Measurements from ENCODE around the gene GSK3B. TPM values are rescaled to one million over a fixed set of nuclear protein-coding genes. Genes with fewer than 3 reads are reported as not detected.

The GSK3B gene
- total and polyA plus RNA-seq, 2 donors from 2014 or later = 6.4 to 52.1 TPM

DNA sequence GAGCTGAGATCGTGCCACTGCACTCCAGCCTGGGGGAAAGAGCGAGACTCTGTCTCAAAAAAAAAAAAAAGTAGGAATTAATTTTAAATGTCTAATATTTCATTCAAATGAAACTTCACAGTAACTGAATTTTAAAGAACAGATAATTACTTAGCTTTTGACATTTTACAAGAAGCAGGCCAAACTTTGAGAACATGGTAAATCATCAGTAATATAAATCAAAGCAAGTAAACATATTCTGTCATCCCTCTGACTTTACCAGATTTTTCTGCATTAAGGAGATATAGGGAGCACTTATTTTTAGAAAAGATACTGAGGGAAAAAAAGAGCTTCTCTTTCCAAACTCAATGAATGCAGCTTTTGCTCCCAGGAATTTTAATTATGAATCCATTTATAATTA, 275.3 kb downstream of the GSK3B start:
- Histone ChIP-seq H3K4me3 (ENCODE audit: low read length in 3 of 3) (no peak overlapping the region), H3K4me1 (ENCODE audit: control insufficient read depth in 2 of 3, insufficient read depth in 2 of 3, low read depth in 1 of 3, low read length in 3 of 3) (no peaks in the 10 kb centered on the region), H3K36me3 (ENCODE audit: control insufficient read depth in 2 of 3, insufficient read depth in 3 of 3, low read length in 3 of 3) (no peaks in the 10 kb centered on the region), H3K9ac (ENCODE audit: low read length in 3 of 3) (no peak overlapping the region), H3K27ac (ENCODE audit: low read depth in 2 of 2, low read length in 2 of 2) (no peak overlapping the region), H3K27me3 (ENCODE audit: control insufficient read depth, insufficient read depth, low read length) (no peaks in the 10 kb centered on the region), H3K9me3 (ENCODE audit: control insufficient read depth in 2 of 3, insufficient read depth in 1 of 3, low read length in 3 of 3) (no peaks in the 10 kb centered on the region)
- intact Hi-C loops (cut with DNase I) = no loop called here
- FAIRE-seq (no peak), DNase-seq (peak in 1 of 5 donors; percentile 29)
- TF ChIP-seq, protein P1, sequence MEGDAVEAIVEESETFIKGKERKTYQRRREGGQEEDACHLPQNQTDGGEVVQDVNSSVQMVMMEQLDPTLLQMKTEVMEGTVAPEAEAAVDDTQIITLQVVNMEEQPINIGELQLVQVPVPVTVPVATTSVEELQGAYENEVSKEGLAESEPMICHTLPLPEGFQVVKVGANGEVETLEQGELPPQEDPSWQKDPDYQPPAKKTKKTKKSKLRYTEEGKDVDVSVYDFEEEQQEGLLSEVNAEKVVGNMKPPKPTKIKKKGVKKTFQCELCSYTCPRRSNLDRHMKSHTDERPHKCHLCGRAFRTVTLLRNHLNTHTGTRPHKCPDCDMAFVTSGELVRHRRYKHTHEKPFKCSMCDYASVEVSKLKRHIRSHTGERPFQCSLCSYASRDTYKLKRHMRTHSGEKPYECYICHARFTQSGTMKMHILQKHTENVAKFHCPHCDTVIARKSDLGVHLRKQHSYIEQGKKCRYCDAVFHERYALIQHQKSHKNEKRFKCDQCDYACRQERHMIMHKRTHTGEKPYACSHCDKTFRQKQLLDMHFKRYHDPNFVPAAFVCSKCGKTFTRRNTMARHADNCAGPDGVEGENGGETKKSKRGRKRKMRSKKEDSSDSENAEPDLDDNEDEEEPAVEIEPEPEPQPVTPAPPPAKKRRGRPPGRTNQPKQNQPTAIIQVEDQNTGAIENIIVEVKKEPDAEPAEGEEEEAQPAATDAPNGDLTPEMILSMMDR (IDR thresholded peaks at IDR 0.05; ENCODE audit: borderline replicate concordance, extremely low read depth, insufficient read depth) = no peak

DNA sequence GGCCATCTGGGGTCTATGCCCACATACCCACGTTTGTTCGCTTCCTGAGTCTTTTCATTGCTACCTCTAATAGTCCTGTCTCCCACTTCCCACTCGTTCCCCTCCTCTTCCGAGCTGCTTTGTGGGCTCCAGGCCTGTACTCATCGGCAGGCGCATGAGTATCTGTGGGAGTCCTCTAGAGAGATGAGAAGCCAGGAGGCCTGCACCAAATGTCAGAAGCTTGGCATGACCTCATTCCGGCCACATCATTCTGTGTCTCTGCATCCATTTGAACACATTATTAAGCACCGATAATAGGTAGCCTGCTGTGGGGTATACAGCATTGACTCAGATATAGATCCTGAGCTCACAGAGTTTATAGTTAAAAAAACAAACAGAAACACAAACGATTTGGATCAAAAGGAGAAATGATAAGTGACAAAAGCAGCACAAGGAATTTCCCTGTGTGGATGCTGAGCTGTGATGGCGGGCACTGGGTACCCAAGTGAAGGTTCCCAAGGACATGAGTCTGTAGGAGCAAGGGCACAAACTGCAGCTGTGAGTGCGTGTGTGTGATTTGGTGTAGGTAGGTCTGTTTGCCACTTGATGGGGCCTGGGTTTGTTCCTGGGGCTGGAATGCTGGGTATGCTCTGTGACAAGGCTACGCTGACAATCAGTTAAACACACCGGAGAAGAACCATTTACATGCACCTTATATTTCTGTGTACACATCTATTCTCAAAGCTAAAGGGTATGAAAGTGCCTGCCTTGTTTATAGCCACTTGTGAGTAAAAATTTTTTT, 276.5 kb downstream of the GSK3B start:
- DNase-seq (no peak), FAIRE-seq (no peak)
- H3K36me3 ChIP-seq (ENCODE audit: control insufficient read depth in 2 of 3, insufficient read depth in 3 of 3, low read length in 3 of 3) = no peaks in the 10 kb centered on the region
- TF ChIP-seq, protein P1 (IDR thresholded peaks at IDR 0.05; ENCODE audit: borderline replicate concordance, extremely low read depth, insufficient read depth) = no peak
- no peak overlapping the region for H3K27ac ChIP-seq (ENCODE audit: low read depth in 2 of 2, low read length in 2 of 2)
- intact Hi-C loops (cut with DNase I) = no loop called here
- H3K4me1 ChIP-seq (ENCODE audit: control insufficient read depth in 2 of 3, insufficient read depth in 2 of 3, low read depth in 1 of 3, low read length in 3 of 3) = no peaks in the 10 kb centered on the region
- no peaks in the 10 kb centered on the region for H3K27me3 ChIP-seq (ENCODE audit: control insufficient read depth, insufficient read depth, low read length)
- no peak overlapping the region for H3K9ac ChIP-seq (ENCODE audit: low read length in 3 of 3)
- H3K4me3 ChIP-seq (ENCODE audit: low read length in 3 of 3) = no peak overlapping the region
- no peaks in the 10 kb centered on the region for H3K9me3 ChIP-seq (ENCODE audit: control insufficient read depth in 2 of 3, insufficient read depth in 1 of 3, low read length in 3 of 3)

DNA sequence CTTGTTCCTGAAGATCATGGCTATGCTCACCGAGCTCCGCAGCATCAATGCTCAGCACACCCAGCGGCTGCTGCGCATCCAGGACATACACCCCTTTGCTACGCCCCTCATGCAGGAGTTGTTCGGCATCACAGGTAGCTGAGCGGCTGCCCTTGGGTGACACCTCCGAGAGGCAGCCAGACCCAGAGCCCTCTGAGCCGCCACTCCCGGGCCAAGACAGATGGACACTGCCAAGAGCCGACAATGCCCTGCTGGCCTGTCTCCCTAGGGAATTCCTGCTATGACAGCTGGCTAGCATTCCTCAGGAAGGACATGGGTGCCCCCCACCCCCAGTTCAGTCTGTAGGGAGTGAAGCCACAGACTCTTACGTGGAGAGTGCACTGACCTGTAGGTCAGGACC, 277.2 kb downstream of the GSK3B start:
- DNase-seq = no peak
- H3K9me3 ChIP-seq (ENCODE audit: control insufficient read depth in 2 of 3, insufficient read depth in 1 of 3, low read length in 3 of 3) = no peaks in the 10 kb centered on the region
- no peak overlapping the region for H3K27ac ChIP-seq (ENCODE audit: low read depth in 2 of 2, low read length in 2 of 2)
- H3K4me3 ChIP-seq (ENCODE audit: low read length in 3 of 3) = no peak overlapping the region
- intact Hi-C loops (cut with DNase I) = no loop called here
- H3K4me1 ChIP-seq (ENCODE audit: control insufficient read depth in 2 of 3, insufficient read depth in 2 of 3, low read depth in 1 of 3, low read length in 3 of 3) = no peaks in the 10 kb centered on the region
- no peaks in the 10 kb centered on the region for H3K27me3 ChIP-seq (ENCODE audit: control insufficient read depth, insufficient read depth, low read length)
- H3K9ac ChIP-seq (ENCODE audit: low read length in 3 of 3) = no peak overlapping the region
- no peaks in the 10 kb centered on the region for H3K36me3 ChIP-seq (ENCODE audit: control insufficient read depth in 2 of 3, insufficient read depth in 3 of 3, low read length in 3 of 3)
- FAIRE-seq = no peak
- TF ChIP-seq, protein P1 (IDR thresholded peaks at IDR 0.05; ENCODE audit: borderline replicate concordance, extremely low read depth, insufficient read depth) = no peak

All from kidney (tissue), 14 donors.